ENCODE results near the gene LUC7L. TPM values are rescaled to one million over a fixed set of nuclear protein-coding genes. Genes with fewer than 3 reads are reported as not detected.
"Not testable (repeated sequence)": the region's sequence is repeated elsewhere in the genome, so short reads cannot be mapped to it uniquely, and the experiment has no call there.

The LUC7L gene
- total RNA-seq, 2 donors from 2014 or later, result 46.5 to 48.9 TPM

DNA sequence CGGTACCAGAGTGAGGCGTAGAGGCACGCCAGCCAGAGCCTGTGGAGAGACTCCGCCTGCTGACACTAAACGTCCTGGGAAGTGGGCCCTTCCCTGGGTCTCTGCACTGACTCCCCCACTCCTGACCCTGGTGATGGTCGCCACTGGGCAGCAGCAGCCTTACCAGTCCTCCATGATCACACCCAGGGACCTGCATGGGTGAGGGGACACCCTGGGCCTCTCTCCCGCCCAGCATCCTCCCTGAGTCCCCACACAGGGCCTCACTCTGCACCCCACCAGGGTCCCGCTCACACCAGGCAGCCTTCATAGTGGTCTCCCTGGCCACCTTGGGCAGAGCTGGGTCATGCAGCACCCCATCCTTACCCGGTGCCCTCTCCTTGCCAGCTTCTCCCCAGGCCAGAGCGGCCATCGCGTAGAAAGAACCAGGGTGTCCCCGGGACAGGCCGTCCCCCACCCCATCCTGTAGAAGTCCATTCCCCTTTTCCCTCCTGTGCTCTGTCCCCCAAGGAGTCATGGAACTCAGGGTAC is 35.8 kb upstream of the LUC7L start:
- intact Hi-C loops (cut with DNase I, micrococcal nuclease), result no loop called here

DNA sequence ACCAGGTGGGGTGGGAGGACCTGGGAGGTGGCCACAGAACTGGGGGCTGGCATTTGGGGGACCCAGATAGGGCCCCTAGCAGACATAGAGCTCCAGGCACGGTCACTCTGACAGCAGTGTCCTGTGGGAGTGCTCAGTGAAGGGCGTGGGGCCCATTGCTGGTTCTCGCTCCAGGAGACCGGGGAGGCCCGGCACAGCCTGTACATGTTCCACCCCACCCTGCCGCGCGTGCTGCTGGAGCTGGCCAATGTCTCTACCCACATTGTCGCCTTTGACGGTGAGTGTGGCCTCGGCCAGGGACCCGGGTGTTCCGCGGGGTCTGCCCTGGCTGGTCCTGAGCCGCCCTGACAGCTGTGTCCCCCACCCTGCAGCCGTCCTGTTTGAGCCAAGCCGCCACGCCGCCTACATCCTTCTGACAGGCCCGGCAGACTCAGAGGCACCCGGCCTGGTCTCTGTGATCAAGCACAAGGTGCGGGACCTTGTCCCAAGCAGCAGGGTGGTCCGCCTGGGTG is 35.2 kb upstream of the LUC7L start:
- intact Hi-C loops (cut with DNase I, micrococcal nuclease), result no loop called here
- DNase-seq (no peak), ATAC-seq (no peak)

More for the DNA sequence above, 35.8 kb upstream of the LUC7L start:
- ATAC-seq (no peak), DNase-seq (no peak)

DNA sequence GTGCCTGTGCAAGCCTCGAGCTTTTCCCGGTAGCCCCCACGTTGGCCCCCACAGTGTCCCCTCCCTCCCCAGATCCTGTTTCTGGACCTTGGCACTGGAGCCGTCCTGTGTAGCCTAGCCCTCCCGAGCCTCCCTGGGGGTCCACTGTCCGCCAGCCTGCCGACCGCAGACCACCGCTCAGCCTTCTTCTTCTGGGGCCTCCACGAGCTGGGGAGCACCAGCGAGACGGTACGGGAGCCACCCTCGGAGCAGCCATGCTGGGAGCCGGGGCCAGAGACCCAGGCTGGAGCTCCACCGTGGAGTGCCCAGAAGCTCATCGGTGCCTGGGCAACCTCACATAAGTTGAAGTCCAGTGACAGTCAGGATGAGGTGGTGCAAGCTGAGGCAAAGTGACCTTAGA is 34.7 kb upstream of the LUC7L start:
- intact Hi-C loops (cut with DNase I, micrococcal nuclease), result no loop called here
- DNase-seq (no peak), ATAC-seq (no peak)

DNA sequence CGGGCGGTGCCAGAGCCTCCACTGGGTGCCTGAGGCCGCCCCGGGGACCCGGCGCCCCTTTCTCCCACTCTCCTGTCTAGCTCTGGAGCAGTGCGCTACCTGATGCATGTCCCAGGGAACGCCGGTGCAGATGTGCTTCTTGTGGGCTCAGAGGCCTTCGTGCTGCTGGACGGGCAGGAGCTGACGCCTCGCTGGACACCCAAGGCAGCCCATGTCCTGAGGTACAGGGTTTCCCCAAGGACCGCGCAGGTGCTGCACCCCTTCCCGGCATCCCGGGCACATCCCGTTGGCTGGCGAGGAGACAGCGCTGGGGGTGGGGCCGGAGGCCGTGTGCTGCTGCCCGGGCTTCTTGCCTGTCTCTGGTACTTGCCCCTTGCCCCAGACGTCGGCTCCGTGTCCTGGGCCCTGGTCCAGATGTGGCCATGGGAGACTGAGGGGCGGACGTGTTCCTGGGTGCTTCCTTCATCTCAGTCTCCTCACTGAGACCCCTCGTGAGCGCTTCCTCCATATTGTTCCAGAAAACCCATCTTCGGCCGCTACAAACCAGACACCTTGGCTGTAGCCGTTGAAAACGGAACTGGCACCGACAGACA is 34.0 kb upstream of the LUC7L start:
- intact Hi-C loops (cut with DNase I, micrococcal nuclease), result no loop called here
- DNase-seq, result no peak
- ATAC-seq, result no peak

DNA sequence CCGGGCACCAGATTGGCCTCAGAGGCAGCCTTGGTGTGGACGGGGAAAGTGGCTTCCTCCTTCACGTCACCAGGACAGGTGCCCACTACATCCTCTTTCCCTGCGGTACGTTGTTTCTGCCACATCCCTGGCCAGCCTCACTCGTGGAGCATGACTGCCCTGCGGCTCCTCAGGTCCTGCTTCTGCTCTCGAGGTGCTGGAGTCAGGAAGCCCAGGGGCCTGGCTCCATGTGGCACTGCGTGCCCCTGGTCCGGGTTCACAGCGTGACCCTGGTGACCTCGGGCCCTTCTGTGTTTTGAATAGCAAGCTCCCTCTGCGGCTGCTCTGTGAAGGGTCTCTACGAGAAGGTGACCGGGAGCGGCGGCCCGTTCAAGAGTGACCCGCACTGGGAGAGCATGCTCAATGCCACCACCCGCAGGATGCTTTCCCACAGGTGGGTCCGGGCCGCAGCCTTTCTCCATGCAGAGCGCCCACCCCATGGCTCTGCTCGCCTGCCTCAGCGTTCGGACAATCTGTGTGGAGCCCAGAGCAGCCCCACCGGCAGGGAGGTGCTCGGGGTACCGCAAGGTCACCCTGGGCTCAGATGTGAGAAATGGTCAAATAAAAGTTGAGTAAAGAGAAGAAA is 33.0 kb upstream of the LUC7L start:
- no peak for ATAC-seq
- intact Hi-C loops (cut with DNase I, micrococcal nuclease), result no loop called here
- DNase-seq, result no peak

DNA sequence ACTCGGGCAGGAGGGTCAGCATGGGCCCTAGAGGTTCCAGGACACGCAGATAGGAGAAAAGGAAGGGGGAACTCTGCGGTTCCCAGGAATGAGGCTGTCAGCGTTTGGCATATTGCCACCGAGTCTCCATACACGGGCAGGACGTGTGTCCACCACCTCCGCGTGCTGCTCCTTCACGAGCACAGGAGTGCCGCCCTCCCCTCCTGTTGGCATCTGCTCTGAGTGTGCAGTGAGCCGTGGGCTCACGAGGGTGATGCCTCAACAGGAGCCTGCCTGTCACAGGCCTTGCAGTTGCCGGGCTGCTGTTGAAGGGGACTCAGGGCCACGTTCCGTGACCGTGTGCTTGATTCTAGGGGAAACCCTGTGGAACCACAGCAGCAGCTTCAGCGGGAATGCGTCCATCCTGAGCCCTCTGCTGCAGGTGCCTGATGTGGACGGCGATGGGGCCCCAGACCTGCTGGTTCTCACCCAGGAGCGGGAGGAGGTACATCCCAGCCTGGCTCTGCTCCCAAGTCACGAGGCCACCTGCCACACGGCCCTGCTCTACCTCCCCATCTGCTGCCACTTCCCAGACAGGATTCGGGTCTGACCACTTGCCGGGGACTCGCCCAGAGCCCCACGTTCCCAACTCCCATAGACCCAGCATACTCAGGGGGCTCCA is 31.9 kb upstream of the LUC7L start:
- DNase-seq (no peak), ATAC-seq (no peak)
- intact Hi-C loops (cut with DNase I, micrococcal nuclease), result no loop called here

DNA sequence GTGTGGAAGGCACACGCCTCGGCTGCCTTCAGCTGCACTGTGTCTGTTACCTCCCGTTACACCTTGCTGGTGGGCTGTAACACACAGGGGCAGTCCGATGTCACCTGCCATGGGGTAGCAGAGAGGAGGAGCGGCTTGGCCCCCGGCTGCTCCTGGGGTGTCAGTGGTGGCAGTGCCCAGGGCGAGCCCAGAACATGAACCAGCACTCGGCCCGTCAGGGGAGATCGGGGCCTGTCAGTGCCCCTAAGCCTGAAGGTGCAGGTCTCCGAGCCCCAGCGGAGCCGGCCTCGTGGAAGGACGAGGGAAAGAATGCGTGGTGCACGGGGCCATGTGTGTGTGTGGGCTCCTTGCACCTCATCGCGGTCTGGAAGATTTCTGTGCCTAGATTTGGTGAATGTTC is 31.1 kb upstream of the LUC7L start:
- ATAC-seq (no peak), DNase-seq (no peak)
- intact Hi-C loops (cut with DNase I, micrococcal nuclease), result no loop called here

DNA sequence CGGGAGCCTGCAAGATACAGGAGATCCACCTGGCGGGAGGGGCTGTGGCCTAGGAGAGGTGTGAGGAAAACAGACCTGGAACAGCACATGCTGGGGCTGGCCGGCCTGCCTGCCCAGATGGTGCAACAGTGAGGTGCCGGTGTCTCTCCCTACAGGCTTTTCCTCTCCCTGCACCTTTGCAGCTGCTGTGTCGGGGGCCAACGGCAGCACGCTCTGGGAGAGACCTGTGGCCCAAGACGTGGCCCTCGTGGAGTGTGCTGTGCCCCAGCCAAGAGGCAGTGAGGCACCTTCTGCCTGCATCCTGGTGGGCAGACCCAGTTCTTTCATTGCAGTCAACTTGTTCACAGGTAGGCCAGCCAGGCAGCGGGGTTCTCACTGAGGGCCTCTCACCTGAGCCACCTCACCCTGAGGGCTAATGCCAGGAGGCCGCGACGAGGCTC is 30.6 kb upstream of the LUC7L start:
- DNase-seq (no peak), ATAC-seq (no peak)
- intact Hi-C loops (cut with DNase I, micrococcal nuclease), result no loop called here

DNA sequence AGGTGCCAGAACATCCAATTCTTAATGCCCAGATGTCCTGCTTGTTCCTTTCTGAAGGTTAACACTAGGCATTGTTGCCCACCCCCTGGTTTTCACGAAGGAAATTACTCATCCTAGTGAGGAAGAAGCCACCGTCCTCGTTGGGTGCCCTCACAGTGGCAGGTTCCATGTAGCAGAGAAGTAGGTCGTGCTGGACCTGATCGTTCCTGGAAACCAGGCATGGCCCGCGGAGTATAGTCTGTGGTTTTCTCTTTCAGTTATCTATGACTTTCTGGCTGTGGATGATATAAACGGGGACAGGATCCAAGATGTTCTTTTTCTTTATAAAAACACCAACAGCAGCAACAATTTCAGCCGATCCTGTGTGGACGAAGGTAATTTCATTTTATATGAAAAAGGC is 30.0 kb upstream of the LUC7L start:
- DNase-seq, result no peak
- ATAC-seq, result no peak

DNA sequence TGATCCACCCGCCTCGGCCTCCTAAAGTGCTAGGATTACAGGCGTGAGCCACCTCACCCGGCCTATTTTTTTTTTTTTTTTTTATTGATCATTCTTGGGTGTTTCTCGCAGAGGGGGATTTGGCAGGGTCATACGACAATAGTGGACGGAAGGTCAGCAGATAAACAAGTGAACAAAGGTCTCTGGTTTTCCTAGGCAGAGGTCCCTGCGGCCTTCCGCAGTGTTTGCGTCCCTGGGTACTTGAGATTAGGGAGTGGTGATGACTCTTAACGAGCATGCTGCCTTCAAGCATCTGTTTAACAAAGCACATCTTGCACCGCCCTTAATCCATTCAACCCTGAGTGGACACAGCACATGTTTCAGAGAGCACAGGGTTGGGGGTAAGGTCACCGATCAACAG is 28.8 kb upstream of the LUC7L start:
- DNase-seq; intact Hi-C loops (cut with DNase I, micrococcal nuclease); ATAC-seq: not testable (repeated sequence)

More for the DNA sequence above, 30.0 kb upstream of the LUC7L start:
- intact Hi-C loops (cut with DNase I, micrococcal nuclease), result no loop called here

DNA sequence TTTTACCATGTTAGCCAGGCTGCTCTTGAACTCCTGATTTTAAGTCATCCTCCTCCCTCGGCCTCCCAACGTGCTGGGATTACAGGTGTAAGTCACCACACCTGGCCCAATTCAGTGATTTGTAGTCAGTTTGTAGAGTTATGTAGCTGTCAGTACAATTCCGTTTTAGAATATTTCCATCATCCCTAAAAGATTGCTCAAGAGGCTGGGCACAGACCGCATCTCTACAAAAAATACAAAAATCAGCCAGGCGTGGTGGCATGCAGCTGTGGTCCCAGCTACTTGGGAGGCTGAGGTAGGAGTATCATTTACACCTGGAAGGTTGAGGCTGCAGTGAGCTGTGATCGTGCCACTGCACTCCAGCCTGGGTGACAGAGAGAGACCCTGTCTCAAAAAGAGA is 25.9 kb upstream of the LUC7L start:
- ATAC-seq (no peak), DNase-seq (no peak)
- intact Hi-C loops (cut with DNase I, micrococcal nuclease), result no loop called here

DNA sequence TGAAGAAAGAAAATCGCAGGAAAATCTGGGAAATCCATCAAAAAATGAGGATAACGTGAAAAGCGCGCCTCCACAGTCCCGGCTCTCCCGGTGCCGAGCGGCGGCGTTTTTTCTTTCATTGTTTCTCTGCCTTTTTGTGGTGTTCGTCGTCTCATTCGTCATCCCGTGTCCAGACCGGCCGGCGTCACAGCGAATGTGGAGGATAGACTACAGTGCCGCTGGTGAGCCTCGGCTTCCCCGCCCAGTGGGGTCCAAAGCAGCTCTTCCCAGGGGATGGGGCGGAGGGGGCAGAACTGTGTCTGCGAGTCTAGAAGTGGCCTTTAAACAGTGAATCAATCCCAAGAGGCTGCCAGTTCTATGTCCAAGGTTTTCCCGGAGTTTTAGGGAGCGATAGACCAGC is 25.2 kb upstream of the LUC7L start:
- no peak for ATAC-seq

DNA sequence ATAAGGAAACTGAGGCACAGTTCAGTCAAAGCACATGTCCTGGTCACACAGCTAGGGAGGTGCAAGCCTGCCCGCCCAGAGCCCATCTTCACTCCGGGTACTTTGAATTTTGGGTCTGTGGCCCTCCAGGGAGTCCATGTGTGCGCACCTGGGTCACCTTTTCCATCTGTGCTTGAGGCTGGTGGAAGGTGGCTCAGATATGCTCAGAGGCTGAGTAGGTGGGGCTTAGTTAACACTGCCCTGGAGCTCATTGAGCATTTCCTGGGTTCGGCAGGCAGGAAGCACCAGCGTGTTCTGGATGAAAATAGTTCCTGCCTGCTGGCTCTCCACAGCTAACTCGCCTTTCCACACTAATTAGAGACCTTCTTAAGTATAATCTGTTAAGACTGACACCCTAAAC is 24.6 kb upstream of the LUC7L start:
- intact Hi-C loops (cut with DNase I, micrococcal nuclease), result no loop called here
- DNase-seq (peak in 1 of 2 donors; percentile 57), ATAC-seq (peak; percentile 76)

More for the DNA sequence above, 25.2 kb upstream of the LUC7L start:
- intact Hi-C loops (cut with DNase I, micrococcal nuclease), result no loop called here
- no peak for DNase-seq

DNA sequence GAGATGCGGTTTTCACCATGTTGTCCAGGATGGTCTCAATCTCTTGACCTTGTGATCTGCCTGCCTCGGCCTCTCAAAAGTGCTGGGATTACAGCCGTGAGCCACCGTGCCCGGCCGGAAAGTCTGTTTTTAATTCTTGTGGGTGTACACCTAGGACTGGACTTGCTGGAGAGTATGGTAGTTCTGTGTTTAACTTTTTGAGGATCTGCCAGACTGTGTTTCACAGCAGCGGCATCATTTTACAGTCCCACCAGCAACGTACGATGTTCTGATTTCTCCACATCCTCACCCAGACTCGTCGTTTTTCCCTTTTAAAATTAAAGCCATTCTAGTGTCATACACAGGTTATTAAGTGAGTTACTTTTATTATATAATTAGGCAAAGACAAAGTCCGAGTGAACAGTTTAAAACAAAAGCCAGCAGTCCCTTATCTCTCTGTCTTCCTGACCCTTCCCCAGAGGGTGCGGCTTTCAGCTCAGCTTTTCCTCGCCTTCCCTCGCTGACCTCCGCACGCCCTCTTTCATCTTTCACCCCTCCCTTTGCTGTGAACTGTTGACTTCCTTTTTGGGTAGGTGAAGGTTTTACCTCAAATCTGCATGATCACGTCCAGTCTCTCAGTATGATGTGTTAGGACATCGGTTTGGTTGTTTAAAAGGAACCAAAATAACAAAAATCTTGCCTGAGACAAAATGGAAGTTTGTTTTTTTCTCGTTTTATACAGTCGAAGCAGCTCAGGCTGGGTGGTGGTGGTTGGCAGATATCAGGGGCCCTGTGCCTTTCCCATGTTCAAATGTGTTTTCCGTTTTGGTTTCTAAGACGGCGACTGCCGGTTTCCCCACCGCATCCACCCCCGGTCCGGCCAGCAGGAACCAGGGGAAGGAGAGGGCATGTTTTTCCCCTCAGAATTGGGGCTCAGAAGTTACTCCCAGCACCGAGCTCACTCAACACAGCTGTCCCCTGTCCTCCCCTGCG is 23.4 kb upstream of the LUC7L start:
- DNase-seq, result peak; percentile 59 to 69

DNA sequence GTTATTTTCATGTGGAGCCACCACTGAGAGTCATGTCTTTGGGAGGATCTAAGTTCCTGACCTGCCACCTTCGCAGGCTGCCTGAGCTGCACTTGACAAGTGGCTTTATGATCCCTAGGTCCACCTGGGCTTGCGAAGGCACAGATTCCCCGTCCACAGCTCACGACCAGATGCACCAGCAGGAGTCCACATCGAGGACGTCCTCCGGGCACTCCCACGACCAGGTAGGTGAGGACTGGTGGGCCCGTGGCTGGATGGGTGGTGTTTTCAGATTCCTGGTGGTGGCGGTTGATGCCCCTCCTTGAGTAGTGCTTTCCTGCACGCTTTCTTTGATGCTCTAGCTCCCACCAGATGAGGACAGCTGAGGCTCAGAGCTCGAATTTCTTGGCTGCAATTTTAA is 20.2 kb upstream of the LUC7L start:
- DNase-seq, result no peak
- intact Hi-C loops (cut with DNase I, micrococcal nuclease), result no loop called here
- no peak for ATAC-seq

More for the DNA sequence above, 23.4 kb upstream of the LUC7L start:
- ATAC-seq, result peak; percentile 85
- intact Hi-C loops (cut with DNase I, micrococcal nuclease), result no loop called here

DNA sequence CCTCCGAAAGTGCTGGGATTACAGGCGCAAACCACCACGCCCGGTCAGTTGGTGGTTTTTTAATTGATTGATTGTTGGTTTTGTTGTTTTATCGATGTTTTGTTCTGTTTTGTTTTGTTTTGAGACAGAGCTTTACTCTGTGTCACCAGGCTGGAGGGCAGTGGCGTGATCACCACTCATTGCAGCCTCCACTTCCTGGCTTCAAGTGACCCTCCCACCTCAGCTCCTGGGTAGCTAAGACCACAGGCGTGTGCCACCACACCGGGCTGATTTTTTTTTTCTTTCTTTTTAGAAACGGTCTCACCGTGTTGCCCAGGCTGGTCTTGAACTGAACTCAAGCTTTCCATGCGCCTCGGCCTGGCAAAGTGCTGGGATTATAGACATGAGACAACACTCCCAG is 17.8 kb upstream of the LUC7L start:
- DNase-seq (no peak), ATAC-seq (no peak)
- intact Hi-C loops (cut with DNase I, micrococcal nuclease), result no loop called here

DNA sequence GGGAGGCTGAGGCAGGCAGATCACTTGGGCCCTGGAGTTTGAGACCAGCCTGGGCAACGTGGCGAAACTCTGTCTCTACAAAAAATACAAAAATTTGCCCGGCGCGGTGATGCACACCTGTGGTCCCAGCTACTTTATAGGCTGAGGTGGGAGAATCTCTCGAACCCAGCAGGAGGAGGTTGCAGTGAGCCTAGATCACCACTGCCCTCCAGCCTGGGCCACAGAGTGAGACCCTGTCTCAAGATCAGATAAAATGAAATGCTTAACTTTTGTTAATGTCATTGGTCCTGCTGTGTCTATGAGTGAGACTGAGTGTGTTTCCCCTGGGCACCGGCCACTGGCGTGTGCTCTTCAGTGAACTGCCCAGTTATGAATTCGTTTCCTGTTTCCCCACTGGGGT is 15.9 kb upstream of the LUC7L start:
- no peak for ATAC-seq
- DNase-seq, result no peak
- intact Hi-C loops (cut with DNase I, micrococcal nuclease), result no loop called here

DNA sequence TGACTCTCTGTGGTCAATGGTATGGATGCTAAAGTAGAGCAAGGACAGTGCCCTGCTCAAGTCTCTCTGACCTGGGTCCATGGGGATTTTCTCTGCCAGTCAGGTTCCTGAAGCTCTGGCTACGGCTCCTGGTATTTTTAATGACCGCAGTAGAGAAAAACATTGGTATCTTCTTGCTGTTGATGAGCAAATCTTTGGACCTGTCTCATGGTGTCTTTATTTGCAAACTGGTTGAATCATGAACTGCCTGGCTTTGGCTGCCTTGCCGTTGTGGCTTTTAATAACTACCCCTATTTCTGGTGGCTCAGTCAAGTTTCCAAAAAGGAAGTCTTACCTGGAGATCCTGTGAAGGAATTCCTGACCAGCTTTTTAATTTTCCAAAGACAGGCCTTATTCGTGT is 14.1 kb upstream of the LUC7L start:
- intact Hi-C loops (cut with DNase I, micrococcal nuclease), result no loop called here
- ATAC-seq (no peak), DNase-seq (no peak)

DNA sequence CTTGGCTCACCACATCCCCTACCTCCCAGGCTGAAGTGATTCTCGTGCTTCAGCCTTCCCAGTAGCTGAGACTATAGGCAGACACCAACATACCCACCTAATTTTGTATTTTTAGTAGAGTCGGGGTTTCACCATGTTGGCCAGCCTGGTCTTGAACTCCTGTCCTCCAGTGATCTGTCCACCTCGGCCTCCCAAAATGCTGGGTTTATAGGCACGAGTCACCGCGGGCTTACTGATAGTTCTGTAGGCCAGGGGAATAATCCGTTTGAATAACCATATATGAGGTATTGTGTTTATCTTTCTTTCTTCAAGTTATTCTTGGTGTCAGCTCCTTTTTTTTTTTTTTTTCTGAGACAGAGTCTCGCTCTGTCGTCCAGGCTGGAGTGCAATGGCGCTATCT is 13.0 kb upstream of the LUC7L start:
- DNase-seq (no peak), ATAC-seq (no peak)
- intact Hi-C loops (cut with DNase I, micrococcal nuclease), result no loop called here

Data from left colon (tissue), 2 donors.